Measurements from ENCODE around the gene HNRNPA1L2.
A peak's percentile ranks its signal among the peaks of the same experiment; 100 is the strongest.
"Not testable (repeated sequence)": the region's sequence is repeated elsewhere in the genome, so short reads cannot be mapped to it uniquely, and the experiment has no call there.

HNRNPA1L2 gene

GRCh38 chr13:52642131-52642530 is at the start of gene HNRNPA1L2:
TSS of gene HNRNPA1L2 (plus strand) at chr13:52642431. CDS start at chr13:52642493, 62 bp downstream.
- no peak for DNase-seq (ENCODE audit: low read depth in 2 of 2, low spot score in 1 of 2)

GRCh38 chr13:52593175-52593574 is 49.1 kb upstream of the HNRNPA1L2 start:
- not testable (repeated sequence) for DNase-seq (ENCODE audit: low read depth in 2 of 2, low spot score in 1 of 2)

- DNase-seq (ENCODE audit: low read depth in 2 of 2, low spot score in 1 of 2) = not testable (repeated sequence)
These were observed 48.4 kb upstream of the HNRNPA1L2 start for GRCh38 chr13:52593812-52594211.

- DNase-seq (ENCODE audit: low read depth in 2 of 2, low spot score in 1 of 2) = not testable (repeated sequence)
These were observed 47.9 kb upstream of the HNRNPA1L2 start for GRCh38 chr13:52594295-52594694.

GRCh38 chr13:52597676-52598075 is 44.6 kb upstream of the HNRNPA1L2 start:
- no peak for DNase-seq (ENCODE audit: low read depth in 2 of 2, low spot score in 1 of 2)

GRCh38 chr13:52599037-52599847 is 43.0 kb upstream of the HNRNPA1L2 start:
- no peak for DNase-seq (ENCODE audit: low read depth in 2 of 2, low spot score in 1 of 2)

GRCh38 chr13:52599848-52600603 is 42.2 kb upstream of the HNRNPA1L2 start:
- no peak for DNase-seq (ENCODE audit: low read depth in 2 of 2, low spot score in 1 of 2)

- DNase-seq (ENCODE audit: low read depth in 2 of 2, low spot score in 1 of 2) = no peak
These were observed 41.6 kb upstream of the HNRNPA1L2 start for GRCh38 chr13:52600666-52601065.

- DNase-seq (ENCODE audit: low read depth in 2 of 2, low spot score in 1 of 2) = not testable (repeated sequence)
These were observed 38.9 kb upstream of the HNRNPA1L2 start for GRCh38 chr13:52603316-52603715.

- not testable (repeated sequence) for DNase-seq (ENCODE audit: low read depth in 2 of 2, low spot score in 1 of 2)
These were observed 36.1 kb upstream of the HNRNPA1L2 start for GRCh38 chr13:52606126-52606525.

GRCh38 chr13:52606795-52607194 is 35.4 kb upstream of the HNRNPA1L2 start:
- DNase-seq (ENCODE audit: low read depth in 2 of 2, low spot score in 1 of 2) = not testable (repeated sequence)

GRCh38 chr13:52608184-52608583 is 34.0 kb upstream of the HNRNPA1L2 start:
- not testable (repeated sequence) for DNase-seq (ENCODE audit: low read depth in 2 of 2, low spot score in 1 of 2)

- DNase-seq (ENCODE audit: low read depth in 2 of 2, low spot score in 1 of 2) = not testable (repeated sequence)
These were observed 33.1 kb upstream of the HNRNPA1L2 start for GRCh38 chr13:52609013-52609606.

- not testable (repeated sequence) for DNase-seq (ENCODE audit: low read depth in 2 of 2, low spot score in 1 of 2)
These were observed 32.1 kb upstream of the HNRNPA1L2 start for GRCh38 chr13:52610158-52610557.

- DNase-seq (ENCODE audit: low read depth in 2 of 2, low spot score in 1 of 2) = no peak
These were observed 27.0 kb upstream of the HNRNPA1L2 start for GRCh38 chr13:52615134-52615801.

- no peak for DNase-seq (ENCODE audit: low read depth in 2 of 2, low spot score in 1 of 2)
These were observed 26.4 kb upstream of the HNRNPA1L2 start for GRCh38 chr13:52615812-52616211.

GRCh38 chr13:52617070-52618060 is 24.9 kb upstream of the HNRNPA1L2 start:
- DNase-seq (ENCODE audit: low read depth in 2 of 2, low spot score in 1 of 2) = peak; percentile 57 to 66

GRCh38 chr13:52631083-52631690 is 11.0 kb upstream of the HNRNPA1L2 start:
- DNase-seq (ENCODE audit: low read depth in 2 of 2, low spot score in 1 of 2) = not testable (repeated sequence)

GRCh38 chr13:52638666-52639328 is 3.4 kb upstream of the HNRNPA1L2 start:
- DNase-seq (ENCODE audit: low read depth in 2 of 2, low spot score in 1 of 2) = no peak

Measured in stimulated activated CD8-positive, alpha-beta memory T cell treated with anti-CD3 and anti-CD28 coated beads, Interleukin-4, amount 100 ng/mL, for 4 hours (primary cell).